ENCODE data around the gene URGCP. TPM values are rescaled to one million over a fixed set of nuclear protein-coding genes. Genes with fewer than 3 reads are reported as not detected.

The URGCP gene
- total RNA-seq, 1 experiment from 2014 or later = 19.5 TPM

DNA sequence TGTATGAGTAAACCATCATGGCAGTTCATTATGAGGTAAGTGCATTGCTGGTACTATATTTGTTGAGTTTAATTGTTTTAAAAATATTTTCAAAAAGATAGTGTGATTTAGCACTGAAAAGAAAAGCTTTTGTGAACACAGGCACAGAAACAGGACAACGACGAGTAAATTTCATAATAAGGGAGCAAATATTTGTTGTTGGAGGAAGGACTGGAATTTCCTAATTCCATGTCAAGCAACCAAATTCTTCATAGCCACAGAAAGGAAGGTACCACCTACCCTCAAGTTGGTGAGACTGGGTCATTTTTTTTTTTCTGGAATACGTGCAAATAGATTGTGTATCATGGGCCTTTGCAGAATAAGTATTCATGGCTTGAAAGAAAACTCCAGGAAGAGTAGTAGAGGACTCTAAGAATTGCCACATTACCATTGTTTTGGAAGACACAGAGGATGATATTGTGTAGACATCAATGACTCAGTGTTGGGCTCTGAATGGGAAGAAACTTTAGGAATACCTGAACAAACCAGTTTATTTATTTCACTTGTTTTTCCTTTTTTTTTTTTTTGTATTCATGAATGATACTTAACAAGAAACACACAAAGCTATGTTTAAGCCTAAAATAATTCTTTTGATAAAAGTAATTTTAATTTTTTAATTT is 27.6 kb upstream of the URGCP start:
- Mint-ChIP-seq H3K4me3 (no peak overlapping the region), H3K27me3 (ENCODE audit: low read depth) (no peaks in the 10 kb centered on the region; the same call in 1 of the 2 replicates), H3K9me3 (no peaks in the 10 kb centered on the region), H3K27ac (no peak overlapping the region), H3K36me3 (no peaks in the 10 kb centered on the region), H3K4me1 (no peaks in the 10 kb centered on the region)
- DNase-seq (ENCODE audit: low spot score) = no peak
- TF ChIP-seq, protein P1, sequence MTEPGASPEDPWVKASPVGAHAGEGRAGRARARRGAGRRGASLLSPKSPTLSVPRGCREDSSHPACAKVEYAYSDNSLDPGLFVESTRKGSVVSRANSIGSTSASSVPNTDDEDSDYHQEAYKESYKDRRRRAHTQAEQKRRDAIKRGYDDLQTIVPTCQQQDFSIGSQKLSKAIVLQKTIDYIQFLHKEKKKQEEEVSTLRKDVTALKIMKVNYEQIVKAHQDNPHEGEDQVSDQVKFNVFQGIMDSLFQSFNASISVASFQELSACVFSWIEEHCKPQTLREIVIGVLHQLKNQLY (CRISPR knock-in tag; IDR thresholded peaks at IDR 0.05) = no peak
- TF ChIP-seq TEAD1 (CRISPR knock-in tag; IDR thresholded peaks at IDR 0.05) (no peak), TP53 (CRISPR knock-in tag; IDR thresholded peaks at IDR 0.05) (no peak), CBFB (CRISPR knock-in tag; IDR thresholded peaks at IDR 0.05; ENCODE audit: low read depth) (no peak), FOXP1 (CRISPR knock-in tag; IDR thresholded peaks at IDR 0.05; ENCODE audit: borderline replicate concordance) (no peak), ZNF121 (CRISPR knock-in tag; IDR thresholded peaks at IDR 0.05) (no peak), SMAD4 (CRISPR knock-in tag; IDR thresholded peaks at IDR 0.05) (no peak)
- TF ChIP-seq, protein P2, sequence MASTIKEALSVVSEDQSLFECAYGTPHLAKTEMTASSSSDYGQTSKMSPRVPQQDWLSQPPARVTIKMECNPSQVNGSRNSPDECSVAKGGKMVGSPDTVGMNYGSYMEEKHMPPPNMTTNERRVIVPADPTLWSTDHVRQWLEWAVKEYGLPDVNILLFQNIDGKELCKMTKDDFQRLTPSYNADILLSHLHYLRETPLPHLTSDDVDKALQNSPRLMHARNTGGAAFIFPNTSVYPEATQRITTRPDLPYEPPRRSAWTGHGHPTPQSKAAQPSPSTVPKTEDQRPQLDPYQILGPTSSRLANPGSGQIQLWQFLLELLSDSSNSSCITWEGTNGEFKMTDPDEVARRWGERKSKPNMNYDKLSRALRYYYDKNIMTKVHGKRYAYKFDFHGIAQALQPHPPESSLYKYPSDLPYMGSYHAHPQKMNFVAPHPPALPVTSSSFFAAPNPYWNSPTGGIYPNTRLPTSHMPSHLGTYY (CRISPR knock-in tag; IDR thresholded peaks at IDR 0.05) = no peak
- ChIA-PET CTCF (no interaction called here), POLR2A (no interaction called here)
- ATAC-seq = no peak

DNA sequence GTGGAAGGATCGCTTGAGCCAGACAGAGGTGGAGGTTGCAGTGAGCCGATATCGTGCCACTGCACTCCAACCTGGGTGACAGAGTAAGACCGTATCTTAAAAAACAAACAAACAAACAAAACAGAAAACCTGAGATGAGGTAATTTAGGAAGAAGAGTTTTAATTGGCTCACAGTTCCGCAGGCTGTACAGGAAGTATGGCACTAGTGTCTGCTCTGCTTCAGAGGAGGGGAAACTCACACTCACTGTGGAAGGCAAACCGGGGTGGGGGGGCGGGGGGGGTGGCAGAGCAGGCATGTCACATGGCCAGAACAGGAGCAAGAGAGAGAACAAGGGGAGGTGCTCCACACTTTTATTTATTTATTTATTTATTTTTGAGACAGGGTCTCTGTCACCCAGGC is 24.9 kb upstream of the URGCP start:
- ChIA-PET CTCF (no interaction called here), POLR2A (no interaction called here)
- H3K27me3 Mint-ChIP-seq (ENCODE audit: low read depth) = peaks cover 16% of the 10 kb centered on the region
- H3K27ac Mint-ChIP-seq = no peak overlapping the region
- H3K4me3 Mint-ChIP-seq = no peak overlapping the region
- TF ChIP-seq ZBTB21 (CRISPR knock-in tag; IDR thresholded peaks at IDR 0.05; ENCODE audit: borderline replicate concordance) (no peak), NFYB (CRISPR knock-in tag; conservative IDR thresholded peaks at IDR 0.05; ENCODE audit: low read depth) (no peak), RELA (CRISPR knock-in tag; IDR thresholded peaks at IDR 0.05; ENCODE audit: borderline replicate concordance) (no peak), ETV6 (CRISPR knock-in tag; IDR thresholded peaks at IDR 0.05) (no peak), ZNF671 (CRISPR knock-in tag; IDR thresholded peaks at IDR 0.05) (no peak), OVOL2 (CRISPR knock-in tag; IDR thresholded peaks at IDR 0.05; ENCODE audit: borderline replicate concordance) (no peak), ZNF138 (CRISPR knock-in tag; conservative IDR thresholded peaks at IDR 0.05) (no peak), TP53 (CRISPR knock-in tag; IDR thresholded peaks at IDR 0.05) (no peak), CREB1 (CRISPR knock-in tag; IDR thresholded peaks at IDR 0.05) (no peak), ZNF121 (CRISPR knock-in tag; IDR thresholded peaks at IDR 0.05) (no peak)
- TF ChIP-seq, protein P3, sequence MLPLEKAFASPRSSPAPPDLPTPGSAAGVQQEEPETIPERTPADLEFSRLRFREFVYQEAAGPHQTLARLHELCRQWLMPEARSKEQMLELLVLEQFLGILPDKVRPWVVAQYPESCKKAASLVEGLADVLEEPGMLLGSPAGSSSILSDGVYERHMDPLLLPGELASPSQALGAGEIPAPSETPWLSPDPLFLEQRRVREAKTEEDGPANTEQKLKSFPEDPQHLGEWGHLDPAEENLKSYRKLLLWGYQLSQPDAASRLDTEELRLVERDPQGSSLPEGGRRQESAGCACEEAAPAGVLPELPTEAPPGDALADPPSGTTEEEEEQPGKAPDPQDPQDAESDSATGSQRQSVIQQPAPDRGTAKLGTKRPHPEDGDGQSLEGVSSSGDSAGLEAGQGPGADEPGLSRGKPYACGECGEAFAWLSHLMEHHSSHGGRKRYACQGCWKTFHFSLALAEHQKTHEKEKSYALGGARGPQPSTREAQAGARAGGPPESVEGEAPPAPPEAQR (CRISPR knock-in tag; IDR thresholded peaks at IDR 0.05) = no peak
- TF ChIP-seq, protein P4, sequence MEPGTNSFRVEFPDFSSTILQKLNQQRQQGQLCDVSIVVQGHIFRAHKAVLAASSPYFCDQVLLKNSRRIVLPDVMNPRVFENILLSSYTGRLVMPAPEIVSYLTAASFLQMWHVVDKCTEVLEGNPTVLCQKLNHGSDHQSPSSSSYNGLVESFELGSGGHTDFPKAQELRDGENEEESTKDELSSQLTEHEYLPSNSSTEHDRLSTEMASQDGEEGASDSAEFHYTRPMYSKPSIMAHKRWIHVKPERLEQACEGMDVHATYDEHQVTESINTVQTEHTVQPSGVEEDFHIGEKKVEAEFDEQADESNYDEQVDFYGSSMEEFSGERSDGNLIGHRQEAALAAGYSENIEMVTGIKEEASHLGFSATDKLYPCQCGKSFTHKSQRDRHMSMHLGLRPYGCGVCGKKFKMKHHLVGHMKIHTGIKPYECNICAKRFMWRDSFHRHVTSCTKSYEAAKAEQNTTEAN (CRISPR knock-in tag; IDR thresholded peaks at IDR 0.05) = no peak
- TF ChIP-seq, protein P5, sequence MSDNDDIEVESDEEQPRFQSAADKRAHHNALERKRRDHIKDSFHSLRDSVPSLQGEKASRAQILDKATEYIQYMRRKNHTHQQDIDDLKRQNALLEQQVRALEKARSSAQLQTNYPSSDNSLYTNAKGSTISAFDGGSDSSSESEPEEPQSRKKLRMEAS (CRISPR knock-in tag; IDR thresholded peaks at IDR 0.05) = no peak
- TF ChIP-seq, protein P6, sequence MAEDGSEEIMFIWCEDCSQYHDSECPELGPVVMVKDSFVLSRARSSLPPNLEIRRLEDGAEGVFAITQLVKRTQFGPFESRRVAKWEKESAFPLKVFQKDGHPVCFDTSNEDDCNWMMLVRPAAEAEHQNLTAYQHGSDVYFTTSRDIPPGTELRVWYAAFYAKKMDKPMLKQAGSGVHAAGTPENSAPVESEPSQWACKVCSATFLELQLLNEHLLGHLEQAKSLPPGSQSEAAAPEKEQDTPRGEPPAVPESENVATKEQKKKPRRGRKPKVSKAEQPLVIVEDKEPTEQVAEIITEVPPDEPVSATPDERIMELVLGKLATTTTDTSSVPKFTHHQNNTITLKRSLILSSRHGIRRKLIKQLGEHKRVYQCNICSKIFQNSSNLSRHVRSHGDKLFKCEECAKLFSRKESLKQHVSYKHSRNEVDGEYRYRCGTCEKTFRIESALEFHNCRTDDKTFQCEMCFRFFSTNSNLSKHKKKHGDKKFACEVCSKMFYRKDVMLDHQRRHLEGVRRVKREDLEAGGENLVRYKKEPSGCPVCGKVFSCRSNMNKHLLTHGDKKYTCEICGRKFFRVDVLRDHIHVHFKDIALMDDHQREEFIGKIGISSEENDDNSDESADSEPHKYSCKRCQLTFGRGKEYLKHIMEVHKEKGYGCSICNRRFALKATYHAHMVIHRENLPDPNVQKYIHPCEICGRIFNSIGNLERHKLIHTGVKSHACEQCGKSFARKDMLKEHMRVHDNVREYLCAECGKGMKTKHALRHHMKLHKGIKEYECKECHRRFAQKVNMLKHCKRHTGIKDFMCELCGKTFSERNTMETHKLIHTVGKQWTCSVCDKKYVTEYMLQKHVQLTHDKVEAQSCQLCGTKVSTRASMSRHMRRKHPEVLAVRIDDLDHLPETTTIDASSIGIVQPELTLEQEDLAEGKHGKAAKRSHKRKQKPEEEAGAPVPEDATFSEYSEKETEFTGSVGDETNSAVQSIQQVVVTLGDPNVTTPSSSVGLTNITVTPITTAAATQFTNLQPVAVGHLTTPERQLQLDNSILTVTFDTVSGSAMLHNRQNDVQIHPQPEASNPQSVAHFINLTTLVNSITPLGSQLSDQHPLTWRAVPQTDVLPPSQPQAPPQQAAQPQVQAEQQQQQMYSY (CRISPR knock-in tag; IDR thresholded peaks at IDR 0.05) = no peak
- ATAC-seq = no peak
- DNase-seq (ENCODE audit: low spot score) = no peak
- peaks cover 3% of the 10 kb centered on the region; the same call in 1 of the 2 replicates for H3K4me1 Mint-ChIP-seq
- no peaks in the 10 kb centered on the region for H3K36me3 Mint-ChIP-seq
- H3K9me3 Mint-ChIP-seq = peaks cover 4% of the 10 kb centered on the region

All from WTC11 (cell line).